T1000 (cell line): ENCODE data around the gene SNRNP200.
"Not testable (repeated sequence)": the region's sequence is repeated elsewhere in the genome, so short reads cannot be mapped to it uniquely, and the experiment has no call there.

Source experiments
- DNase-seq: peaks from one replicate; lab custom pipeline; 2025; ENCODE audit warnings: mixed read lengths; lab: John Stamatoyannopoulos, UW

Gene SNRNP200

GRCh38 chr2:96274355-96275056, 30.8 kb downstream of the SNRNP200 start:
- no peak for DNase-seq

DNA sequence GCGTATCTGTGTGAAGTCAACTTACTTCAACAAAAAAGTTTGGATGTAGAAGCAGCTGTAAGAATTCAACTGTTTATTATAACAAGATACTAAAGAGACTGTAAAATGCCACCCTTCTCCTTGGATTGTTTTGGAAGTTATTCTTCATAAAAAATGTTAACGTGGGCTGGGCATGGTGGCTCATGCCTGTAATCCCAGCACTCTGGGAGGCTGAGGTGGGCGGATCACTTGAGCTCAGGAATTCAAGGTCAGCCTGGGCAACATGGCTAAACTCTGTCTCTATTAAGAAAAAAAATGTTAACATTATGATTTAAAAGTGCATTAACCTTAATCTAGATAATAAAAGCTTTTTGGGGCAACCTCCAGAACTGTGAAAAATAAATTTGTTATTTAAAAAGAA, 31.6 kb downstream of the SNRNP200 start:
- no peak for DNase-seq

DNA sequence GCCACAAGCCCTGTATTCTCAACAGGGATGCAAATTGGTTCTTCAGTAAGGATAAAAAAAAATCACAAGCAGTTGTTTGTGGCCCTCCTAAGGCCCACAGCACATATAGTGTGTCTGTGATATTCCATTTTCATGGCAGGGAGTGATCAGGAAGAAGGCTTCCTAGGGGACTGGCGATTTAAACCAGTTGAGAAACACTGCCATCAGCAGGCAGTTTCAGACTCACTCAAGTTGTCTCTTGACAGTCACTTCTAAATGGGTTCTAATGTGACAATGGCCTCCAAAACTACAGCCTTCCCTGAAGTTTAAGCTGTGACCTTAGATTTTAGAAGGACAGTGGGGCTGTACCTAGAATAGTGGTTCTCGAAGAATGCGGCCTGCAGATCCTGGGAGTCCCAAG, 33.4 kb downstream of the SNRNP200 start:
- no peak for DNase-seq

DNA sequence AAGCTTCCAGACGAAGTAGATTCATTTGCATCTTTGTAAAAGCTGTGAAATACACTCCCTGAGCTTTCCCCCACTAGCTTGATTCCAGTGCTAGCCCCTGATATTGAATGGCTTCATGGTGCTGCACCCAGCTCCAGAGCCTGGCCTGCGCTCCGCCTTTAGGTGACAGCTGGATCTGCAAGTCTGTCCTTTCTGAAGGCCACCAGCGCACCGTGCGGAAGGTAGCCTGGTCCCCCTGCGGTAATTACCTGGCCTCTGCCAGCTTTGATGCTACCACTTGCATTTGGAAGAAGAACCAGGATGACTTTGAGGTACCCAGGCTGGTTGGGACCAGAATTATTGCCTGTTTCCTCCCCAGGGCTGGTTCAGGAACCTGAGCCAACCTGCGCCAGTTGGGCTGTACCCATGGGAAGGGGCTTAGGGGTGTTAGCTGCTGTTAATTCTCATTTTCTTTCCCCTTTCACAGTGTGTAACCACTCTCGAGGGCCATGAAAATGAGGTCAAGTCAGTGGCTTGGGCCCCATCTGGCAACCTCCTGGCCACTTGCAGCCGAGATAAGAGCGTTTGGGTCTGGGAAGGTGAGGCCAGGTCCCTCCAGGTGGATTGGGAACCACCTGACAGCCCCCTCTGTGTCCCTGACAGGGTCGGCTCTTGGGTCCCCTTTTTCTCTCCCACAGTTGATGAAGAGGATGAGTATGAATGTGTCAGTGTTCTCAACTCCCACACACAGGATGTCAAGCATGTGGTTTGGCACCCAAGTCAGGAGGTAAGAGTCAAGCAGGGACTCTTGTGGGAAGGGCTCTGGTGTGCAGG, 38.0 kb downstream of the SNRNP200 start:
- DNase-seq = no peak

DNA sequence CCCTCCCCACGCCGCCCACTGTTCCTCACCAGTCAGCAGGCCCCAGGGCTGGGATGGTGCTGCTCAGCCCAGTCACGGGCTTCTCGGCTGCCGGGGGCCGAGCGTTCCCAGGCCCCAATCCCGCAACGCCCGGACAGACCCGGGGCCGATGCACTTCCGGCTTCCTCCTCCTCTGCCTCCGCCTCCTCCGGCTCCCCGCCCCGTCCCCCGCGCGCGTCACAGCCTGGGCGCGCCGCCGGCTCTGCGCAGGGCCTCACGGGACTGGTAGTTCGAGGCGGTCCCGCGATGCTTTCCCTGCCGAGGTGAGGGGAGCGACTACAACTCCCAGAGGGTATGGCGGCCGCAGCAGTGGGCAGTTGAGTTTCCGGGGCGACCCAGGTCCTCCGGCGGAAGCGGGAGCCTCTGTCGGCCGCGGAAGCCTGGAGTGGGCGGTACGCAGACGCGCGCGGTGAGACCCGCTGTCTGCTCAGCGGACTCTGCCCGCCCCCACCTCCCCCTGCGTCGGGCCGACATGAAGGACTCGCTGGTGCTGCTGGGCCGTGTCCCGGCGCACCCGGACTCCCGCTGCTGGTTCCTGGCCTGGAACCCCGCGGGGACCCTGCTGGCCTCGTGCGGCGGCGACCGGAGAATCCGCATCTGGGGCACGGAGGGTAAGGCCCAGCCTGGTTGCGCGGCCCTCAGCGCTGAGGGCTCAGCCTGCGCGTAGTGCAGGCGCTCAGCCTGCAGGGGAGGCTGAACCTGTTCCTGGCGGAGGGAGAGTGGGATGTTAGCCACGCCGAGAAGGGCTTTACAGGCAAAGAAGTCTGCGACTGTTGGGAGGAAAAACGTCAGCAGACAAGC, 39.3 kb downstream of the SNRNP200 start, which contains the start of the genes CIAO1 and TMEM127:
CIAO1 (plus strand) TSS at position 386 of the 840 bp plus-strand sequence; CDS start at position 512, 126 bp downstream.
TMEM127 (minus strand) TSS at position 158 of the 840 bp plus-strand sequence. CDS start 616 bp downstream, outside the sequence.
- peak; percentile 95 for DNase-seq

DNA sequence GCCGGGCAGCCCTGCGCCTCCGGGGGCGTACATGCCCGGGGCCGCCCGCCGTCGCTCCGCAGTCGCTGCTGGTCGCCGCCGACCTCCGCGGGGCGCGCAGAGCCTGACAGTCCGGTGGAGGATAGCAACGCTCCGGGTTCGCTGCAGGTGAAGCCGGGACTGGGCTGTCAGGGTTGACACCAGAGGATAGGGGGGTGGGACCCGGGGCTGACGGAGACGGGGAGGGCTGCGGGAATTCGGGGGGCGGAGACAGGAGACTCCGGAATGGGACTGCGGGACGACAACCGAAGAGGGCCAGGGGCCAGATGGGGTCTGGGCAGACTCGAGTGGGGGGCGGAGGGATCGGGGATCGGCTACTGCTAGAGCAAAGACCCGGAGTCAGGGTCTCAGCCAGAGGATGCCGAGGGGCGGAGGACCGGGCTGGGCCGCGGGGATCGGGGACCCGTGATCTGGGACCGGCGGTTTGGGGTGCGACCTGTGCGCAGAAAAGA, 40.0 kb downstream of the SNRNP200 start:
- DNase-seq = no peak

DNA sequence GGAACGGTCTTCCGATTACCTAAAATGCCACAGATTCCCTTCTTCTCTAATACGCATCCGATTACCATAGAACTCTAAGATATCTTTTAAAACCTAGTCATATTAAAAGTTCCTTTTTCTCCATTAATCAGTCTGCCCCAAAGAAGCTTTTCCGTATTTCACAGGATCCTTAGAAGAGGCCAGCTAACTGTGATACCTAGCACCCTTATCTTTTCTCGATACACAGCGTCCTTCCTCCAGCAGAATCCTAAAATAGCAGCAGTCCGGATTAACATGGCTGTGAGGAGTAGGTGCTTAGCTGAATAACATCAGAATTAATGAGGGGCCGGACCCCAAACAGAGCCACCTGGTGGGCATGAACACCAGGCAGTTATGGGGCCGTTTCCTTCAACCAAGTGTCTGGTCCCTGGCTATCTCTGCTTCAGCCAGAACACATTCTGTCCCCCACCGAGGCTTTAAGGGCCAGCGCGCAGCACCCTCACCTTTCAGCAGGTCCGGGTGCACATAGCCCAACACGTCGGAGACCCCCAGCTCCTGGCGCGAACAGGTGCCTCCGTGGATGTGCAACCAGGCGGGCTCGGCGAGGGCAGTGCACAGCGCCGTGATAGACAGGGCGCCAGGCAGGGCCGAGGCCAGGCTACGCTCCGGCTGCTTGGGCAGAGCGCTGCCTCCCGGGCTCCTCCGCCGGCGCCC, 40.5 kb downstream of the SNRNP200 start:
- DNase-seq = peak; percentile 11

DNA sequence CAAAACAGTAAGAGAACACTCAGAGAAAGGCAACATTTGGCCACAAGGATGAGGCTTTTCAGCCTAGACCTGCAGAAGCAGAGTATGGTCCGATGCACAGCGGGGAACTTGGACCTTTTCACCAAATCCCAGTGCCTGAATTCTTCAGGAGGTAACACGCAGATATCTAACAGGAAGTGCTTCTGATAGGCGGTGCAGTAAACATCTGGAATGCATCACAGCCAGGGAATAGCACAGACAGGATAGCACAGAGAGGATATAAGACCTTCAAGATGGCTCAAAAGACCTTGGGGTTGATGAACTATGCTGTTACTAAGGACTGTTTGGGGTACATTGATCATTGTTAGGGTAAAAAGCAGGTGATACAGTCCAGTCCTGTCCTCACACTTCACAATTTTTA, 41.3 kb downstream of the SNRNP200 start:
- DNase-seq = no peak

DNA sequence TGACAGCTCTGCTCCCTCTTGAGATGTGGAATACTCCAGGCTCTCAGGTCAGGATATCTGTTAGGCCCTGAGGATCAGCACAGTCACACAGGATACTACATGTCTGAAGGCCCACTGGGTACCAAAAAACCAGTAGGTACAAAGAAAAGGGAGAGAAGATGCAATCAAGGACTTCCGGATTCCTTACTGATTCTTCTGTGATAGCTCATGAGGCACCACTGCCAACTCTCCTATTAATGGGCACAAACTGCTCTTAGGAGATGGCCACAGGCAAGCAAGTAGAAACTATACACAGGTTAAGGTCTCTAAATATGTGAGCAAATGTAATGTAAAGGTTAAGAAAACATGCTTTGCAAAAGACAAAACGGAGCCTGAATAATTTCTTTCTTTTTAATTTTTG, 43.0 kb downstream of the SNRNP200 start:
- no peak for DNase-seq

DNA sequence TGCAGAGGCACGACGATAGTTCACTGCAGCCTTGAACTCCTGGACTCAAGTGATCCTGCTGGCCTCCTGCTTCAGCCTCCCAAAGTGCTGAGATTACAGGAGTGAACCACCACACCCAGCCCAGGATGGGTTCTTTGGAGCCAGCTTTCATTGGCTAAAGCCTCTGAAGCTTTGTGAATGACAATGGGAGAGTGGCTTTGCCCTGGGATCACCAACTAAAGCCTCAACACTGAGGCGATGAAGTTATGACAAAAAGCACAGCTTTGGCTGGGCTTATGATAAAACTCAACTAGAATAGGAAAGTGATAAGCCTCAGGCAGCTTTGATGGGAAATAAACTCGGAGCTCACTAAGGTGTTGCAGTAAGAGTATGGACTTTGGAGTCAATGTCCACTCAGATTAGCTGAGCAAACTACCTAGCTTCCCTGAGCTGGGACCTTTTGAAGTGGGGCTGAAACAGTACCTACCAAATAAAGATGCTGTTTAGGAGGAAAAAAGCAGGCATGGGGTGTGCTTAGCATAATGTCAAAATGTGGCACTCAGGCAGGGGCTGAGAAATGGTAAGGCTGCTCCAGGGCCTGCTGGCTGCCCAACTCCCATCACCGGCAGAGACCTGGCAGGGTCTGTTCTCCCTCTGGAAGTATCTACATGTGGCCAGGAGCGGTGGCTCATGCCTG, 43.9 kb downstream of the SNRNP200 start:
- no peak for DNase-seq

- DNase-seq = peak; percentile 44
These were observed 44.7 kb downstream of the SNRNP200 start for GRCh38 chr2:96260387-96261260.

- no peak for DNase-seq
These were observed 45.8 kb downstream of the SNRNP200 start for GRCh38 chr2:96259497-96259921.

DNA sequence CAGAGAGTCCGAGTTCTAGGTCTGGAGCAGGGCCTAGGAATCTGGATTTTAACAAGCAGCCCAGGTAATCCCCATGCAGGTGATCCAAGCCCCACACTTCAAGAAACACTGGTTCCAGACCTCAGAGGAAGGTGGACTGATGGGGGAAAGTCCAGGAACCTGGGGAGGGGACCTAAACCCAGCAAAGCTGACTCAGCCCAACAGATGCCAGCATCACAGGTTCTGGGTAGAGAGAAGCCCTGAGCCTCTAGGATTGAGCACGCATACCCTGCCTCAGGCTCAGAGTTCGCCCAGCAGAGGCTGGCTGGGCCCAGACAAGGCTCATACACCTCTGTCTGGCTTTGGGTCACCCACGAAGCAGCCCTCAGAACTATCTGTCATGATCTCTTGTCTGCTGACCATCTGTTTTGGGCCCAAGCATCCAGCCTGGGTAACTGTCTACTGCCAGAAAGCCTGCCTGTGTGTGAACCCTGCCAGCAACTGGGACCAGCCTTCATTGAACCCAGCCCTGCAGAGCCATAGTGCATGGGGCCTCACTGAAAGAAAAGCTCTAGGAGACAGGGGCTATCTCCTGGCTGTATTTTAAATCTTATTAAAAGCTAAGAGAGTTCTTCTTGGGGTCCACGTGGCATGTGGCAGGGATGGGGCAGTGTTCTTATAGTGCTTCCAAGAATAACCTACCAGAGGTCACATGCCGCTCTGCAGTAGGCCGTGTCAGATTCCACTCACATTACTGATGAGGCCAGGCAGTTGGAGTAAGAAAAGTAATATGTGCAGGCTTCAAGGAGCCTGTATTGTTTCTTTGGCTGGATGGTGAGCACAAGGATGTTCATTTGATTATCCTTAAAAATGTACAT, 47.0 kb downstream of the SNRNP200 start:
- no peak for DNase-seq

GRCh38 chr2:96257744-96258143, 47.6 kb downstream of the SNRNP200 start:
- not testable (repeated sequence) for DNase-seq

- no peak for DNase-seq
These were observed 48.7 kb downstream of the SNRNP200 start for GRCh38 chr2:96256611-96257113.

GRCh38 chr2:96254571-96254970, 50.8 kb downstream of the SNRNP200 start:
- DNase-seq = no peak

GRCh38 chr2:96253006-96253405, 52.3 kb downstream of the SNRNP200 start:
- no peak for DNase-seq

DNA sequence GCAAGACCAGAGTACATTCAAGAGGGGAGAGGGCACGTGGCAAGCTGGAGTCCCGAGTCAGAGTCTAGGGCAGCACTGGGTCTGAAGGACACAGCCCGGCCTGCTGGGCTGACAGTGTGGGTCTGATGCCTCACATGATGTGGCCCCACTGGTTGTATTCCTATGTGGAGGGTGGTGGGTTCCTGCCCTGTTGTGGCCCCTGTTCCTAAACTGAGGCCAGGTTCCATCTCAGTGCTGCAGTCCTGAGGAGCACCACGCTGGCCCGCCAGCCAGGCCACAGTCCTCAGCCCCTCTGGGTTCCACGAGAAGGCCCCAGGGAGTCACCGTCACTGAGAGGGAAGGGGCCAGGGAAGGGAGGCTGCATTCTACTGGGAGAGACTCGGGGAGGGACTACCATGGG, 52.8 kb downstream of the SNRNP200 start:
- no peak for DNase-seq
